GM11168 (cell line): ENCODE data around the gene S100A16.

Experiments
- in situ Hi-C: fragments of 300-500 bp; cut with MboI; formaldehyde crosslinking; loops from one replicate; pipeline ENCODE4 v1.12.0; 2022; ENCODE audit warnings: low sequenced_read_pairs; ENCODE audit not compliant: unreplicated experiment

The S100A16 gene

DNA sequence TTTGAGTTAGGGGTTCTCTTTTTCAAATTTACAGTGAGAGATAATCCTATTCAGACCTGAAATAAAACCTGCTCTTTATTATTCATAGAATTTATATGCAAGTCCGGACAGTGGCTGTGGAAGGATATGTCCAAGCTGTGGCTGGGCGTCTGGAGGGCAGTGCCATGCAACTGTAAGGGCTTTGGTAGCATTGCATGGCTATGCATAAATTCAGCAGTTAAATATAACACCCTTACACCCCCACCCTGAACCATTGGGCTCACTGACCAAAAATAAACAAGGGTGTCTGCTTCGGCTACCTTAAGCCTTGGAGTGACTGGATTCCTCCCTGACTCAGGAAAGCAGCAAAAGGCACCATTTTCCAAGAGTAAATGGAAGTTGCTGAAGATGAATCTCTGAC is 26.3 kb upstream of the S100A16 start:
- in situ Hi-C loops = no loop called here

DNA sequence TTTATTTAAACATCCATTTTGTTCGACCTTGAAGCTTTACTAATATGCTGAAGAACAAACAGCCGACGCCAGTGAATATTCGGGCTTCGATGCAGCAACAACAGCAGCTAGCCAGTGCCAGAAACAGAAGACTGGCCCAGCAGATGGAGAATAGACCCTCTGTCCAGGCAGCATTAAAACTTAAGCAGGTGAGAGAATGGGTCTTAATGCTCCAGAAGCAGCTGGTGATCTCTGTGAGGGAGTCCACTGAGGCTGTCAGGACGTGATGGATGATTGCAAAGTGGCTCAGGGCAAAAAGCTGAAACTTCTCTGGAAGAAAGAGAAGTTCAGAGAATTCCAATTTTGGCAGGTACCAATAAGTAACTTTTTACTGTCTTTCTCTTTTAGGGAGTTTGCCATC is 25.3 kb upstream of the S100A16 start:
- in situ Hi-C loops = no loop called here

DNA sequence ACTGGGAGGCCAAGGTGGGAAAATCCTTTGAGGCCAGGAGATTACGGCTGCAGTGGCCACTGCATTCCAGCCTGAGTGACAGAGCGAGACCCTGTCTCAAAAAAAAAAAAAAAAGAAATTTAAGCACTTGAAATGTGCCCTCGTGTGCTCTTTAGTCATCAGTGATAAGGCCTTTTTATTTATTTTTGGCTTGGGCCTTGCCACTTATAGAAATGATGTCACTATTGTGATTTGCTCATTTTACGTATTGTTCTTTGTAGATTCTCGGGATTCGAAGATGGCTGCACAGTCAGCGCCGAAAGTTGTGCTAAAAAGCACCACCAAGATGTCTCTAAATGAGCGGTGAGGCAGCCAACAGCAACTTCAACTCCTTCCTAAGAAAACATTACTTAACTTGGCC is 23.4 kb upstream of the S100A16 start:
- in situ Hi-C loops = no loop called here

DNA sequence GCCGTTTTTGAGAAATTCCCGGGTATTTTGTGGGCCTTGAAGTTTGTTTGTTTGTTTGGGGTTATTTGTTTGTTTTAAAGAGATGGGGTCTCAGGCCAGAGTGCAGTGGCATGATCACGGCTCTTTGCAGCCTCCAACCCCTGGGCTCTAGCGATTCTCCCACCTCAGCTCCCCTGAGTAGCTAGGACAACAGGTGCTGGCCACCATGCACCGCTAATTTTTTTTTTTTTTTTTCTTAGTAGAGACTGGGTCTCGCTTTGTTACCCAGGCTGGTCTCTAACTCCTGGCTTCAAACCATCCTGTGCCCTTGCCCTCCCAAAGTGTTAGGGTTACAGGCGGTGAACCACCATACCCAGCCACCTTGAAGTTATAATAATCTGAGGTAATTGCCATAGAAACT is 22.9 kb upstream of the S100A16 start:
- in situ Hi-C loops = no loop called here

DNA sequence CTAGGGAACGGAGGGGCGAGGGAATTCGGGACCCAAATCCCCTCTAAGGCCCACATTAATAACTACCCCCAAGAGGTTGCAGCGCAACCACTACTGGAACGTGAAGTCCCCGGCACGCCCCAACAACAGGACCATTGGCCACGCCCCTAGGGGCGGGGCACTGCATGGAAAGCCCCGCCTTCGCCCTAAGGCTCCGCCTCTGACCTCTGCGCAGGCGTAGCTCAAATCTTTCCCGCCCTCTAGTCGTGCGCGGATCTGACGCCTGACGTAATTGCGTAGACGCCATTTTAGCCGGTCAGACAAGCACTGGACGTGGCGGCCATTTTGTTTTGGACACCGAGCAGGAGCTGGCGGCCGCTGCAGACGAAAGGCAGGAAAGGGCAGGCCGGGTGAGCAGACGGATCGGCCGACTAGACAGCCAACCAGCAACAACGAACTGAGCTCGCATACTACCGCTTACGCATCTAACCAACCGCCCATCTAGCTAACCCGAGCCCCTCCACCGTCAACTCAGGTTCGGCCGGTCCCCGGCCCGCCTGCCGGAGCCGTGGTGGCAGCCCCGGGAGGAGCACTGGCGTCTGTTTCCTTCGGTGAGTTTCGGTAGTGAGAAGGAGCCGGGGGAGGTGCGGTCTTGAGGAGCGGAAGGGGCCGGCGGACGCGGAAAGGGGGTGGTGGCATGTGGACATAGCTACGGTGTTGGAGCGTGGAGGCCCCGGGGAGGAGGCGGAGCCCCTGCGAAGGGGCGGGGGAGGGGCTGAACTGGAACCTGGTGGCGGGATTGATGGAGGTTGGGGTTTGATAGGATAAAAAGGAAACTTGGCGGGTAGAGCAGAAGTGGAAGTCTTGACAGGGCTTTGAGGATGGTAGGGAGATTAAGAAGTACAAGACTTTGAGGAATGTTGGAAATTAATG is 21.1 kb upstream of the S100A16 start, which contains the start of gene CHTOP:
Gene CHTOP (plus strand): TSS at position 313 of the 912 bp plus-strand sequence. CDS start 2,523 bp downstream, outside the sequence.
- in situ Hi-C loops = no loop called here

DNA sequence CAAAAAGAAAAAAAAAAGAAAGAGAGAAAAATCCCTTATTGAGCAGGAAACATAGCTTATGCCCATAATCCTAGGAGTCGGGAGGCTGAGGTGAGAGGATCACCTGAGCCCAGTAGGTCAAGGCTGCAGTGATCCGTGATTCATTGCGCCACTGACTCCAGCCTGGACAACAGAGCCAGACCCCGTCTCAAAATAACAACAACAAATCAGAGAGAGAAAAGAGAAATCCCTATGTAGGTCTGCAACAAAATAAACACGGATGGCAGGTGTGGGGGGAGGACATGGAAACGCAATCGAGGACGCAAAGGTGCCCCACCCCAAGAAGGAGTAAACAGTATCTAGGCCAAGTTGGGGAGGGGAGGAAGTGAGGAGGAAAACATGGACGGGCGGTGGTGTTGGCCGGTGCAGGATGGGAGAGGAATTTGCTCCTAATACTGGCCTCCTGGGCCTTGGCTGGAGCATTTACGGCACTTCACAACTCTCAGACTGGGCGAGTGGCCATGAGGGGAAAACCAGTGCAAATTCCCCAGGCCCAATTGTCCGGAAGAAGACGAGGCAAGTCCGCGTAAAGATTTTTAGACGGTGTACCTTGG is 20.3 kb upstream of the S100A16 start:
- in situ Hi-C loops = no loop called here

DNA sequence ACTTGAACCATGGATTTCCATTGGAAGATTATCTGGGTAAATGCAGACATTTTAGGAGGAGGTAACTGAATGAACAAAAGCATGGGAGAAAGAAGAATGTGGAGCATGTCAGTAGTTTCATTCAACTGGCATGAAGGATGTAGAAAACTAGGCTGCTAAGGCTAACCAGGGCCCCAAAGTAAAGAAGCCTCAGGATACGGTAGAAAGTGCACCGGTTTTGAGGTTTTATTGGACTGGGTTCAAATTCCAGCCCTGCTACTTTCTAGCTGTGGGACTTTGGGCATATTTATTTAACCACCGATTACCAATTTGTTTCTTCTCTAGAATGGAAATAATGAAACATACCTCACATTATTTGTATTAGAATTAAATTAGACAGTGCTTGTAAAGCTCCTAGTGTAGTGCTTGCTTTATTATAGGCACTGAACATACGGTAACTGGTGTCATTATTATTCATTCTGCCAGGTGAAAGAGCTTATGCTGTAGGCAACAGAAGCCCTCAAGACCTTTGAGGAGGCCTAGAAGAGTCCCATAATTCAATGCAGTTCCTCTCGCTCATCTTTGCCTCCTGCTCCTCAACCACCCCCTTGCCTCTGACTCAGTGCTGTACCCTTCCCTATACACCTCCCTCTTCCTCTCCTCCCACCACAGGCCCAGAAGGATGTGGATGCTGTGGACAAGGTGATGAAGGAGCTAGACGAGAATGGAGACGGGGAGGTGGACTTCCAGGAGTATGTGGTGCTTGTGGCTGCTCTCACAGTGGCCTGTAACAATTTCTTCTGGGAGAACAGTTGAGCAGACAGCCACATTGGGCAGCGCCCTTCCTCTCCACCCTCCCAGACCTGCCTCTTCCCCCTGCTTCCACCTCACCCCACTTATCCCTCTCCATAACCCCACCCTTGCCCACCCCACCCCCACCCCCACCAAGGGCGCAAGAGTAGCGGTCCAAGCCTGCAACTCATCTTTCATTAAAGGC is 18.4 kb upstream of the S100A16 start:
- in situ Hi-C loops = no loop called here

DNA sequence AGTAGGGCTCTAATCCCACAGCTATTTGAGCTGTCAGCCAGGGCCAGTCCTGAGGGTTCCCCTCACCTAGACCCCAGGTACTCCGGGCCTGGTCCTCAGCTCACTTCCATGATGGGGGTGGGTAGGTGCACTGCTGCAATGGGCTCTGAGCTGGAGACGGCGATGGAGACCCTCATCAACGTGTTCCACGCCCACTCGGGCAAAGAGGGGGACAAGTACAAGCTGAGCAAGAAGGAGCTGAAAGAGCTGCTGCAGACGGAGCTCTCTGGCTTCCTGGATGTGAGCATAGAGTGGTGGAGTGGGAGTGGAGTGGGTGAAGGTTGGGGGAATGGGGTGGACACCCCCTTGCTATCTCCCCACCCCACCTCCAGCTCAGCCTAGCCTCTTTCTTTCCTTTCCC is 17.4 kb upstream of the S100A16 start:
- in situ Hi-C loops = no loop called here

DNA sequence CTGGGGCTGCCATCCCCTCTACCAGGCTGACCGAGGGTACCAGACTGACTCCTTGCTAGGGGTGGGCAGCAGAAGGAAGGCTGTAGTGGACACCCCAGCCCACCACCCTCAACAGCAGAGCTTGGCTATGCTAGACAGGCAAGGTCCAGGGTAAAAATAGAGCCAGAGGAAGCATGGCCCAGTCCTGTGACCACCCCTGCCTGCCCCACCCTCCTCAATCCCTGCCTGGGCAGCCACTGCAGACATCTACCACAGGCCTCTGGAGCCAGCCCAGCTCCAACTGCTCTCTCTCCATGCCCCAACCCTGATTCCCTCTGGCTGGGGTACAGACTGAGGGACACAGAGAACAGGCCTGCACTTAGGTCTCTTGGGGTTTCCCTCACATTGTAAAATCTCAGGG is 17.0 kb upstream of the S100A16 start:
- in situ Hi-C loops = no loop called here

DNA sequence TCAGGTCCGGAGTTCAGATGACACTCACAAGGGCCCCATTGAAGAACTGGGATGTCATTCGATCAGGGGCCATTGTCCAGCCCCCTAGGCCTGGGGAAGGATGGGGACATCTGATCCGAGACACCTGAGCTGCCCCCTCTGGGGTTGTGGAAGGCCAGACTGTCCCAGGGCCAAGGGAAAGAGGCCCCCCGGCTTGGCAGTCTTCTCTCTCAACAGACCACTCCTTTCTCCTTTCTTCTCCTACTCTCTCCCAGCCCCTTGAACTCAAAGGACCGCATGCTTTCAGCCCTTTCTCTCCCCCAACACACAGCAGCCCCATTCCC is 16.4 kb upstream of the S100A16 start:
- in situ Hi-C loops = no loop called here

DNA sequence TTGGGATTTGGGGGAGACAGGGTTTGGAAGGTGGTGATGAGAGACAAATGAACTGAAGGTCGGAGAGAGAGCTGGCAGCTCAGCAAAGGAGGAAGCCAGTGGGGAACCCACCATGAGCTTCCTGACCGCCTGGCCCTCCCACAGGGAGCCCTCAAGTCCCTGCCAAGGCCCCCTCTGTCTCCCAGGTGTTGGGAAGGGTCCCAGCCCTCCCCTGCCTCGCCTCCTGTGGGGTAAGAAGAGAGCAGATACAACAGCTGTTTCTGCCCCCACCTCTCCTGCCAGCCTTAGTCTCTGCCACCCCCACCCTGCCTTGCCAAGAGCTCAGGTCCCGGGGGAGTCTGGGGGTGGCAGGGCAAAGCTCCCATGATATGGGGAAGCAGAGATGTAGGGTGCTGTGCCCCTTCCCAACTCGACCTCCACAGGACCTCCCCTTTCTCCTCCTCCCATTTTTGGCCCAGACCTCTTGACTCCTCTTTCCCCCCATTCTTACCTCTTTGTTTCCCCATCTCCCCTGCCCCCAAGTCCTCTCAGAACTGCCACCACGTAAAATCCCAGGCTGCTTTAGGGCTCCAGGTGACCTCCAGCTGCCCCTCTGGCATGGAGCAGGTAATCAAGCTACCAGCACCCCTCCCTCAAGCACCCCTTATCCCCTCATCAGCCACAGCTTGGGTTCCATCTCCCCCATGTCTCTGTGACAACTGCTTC is 15.9 kb upstream of the S100A16 start:
- in situ Hi-C loops = no loop called here

DNA sequence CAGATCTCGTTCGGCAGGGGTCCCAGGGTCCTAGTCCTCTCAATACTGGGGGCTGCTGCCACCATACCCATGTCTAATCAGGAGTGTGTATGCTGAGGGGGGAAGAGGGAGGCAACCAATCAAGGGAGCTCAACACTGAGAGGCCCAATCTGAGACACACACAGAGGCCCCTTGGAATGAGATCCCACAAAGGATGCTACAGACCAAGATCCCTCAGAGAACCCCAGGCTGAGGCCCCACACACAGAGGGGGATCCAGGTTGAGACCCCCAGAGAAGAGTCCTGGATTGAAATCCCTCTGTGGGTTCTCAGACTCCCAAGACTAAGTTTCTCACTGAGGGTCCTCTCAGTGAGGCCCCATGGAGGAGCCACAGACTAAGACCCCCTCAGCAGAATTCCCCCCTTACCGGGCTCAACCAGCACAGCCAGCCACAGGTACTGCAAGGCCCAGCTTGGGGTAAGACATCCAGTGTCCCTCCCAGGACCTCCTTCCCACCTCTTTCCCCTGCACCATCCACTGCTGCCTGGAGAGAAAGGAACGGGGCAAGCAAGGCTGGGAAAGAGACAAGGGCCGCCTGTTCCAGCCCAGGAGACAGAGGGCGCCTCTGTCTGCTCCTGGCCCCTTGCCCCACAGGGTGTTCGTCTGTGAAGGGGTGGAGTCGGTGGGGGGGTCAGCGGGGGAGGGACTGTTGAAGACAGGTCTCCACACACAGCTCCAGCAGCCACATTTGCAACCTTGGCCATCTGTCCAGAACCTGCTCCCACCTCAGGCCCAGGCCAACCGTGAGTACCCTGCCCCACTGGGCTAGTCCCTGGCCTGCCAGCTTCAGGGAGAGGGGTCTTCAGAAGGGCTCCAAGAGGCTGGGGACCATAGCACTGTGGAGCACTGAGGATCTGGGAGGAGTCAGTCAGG is 15.0 kb upstream of the S100A16 start, which contains the start of gene S100A1:
Gene S100A1 (plus strand): TSS at position 720 of the 912 bp plus-strand sequence. CDS start 2,088 bp downstream, outside the sequence.
- in situ Hi-C loops = no loop called here

DNA sequence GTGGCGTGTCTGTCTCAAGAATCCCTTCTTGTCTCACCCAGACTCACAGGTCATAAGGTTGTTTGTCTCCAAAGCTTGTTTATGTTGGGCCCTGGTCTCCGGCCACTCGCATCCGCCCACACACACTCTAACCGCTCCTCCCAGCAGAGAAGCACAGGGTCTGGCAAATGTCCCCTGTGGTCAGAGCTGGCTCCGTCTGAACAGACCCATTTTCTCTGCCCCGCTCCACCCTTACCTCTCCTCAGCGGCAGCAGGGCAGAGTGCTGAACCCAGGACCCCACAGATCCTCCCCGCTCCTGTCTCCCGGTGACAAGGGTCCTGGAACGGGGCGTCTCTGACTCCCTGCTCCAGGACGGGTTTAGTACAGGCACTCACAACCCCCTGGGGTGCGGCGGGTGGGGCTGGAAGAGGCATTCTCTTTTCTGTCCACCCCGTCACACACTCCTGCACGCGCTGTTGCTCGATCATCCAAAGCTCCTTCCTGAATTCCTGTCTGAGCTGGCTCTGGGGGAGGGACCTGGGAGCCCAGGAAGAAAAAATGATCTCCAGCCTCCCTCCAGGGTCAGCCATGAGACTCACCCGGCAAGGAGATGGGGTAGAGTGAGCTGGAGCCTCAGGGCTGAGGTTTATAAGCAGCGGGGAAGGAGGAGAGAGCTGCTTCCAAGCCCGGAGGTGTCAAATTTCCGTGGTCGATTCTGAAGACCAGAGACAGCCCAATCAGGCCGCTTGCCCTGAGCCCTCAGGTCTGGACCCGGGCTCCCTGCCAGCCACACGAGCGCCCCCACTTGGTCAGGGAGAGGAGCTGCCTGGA is 14.2 kb upstream of the S100A16 start, which contains the start of gene S100A13:
Gene S100A13 (minus strand): TSS at position 602 of the 811 bp plus-strand sequence. CDS start 1,033 bp downstream, outside the sequence.
- in situ Hi-C loops = no loop called here

DNA sequence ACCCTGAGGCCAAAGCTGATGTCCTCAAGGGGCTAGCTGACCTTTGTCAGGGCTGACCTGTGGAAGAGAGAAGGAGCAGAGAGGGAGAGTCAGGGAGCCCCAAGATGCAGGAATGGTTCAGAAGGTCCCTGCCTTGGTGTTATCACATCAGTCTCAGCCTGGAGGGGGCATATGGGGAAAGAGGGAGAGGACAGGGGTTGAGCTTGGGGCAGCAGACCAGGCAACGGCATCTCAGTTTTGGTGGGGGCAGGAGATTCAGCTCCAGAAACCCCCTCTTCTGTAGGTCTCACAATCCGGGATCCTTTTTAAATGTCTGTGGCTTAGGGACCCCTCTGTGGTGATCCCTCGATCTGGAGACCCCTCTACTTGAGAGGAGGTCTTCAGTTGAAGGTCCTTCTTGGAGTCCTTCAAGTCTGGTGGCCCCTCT is 13.6 kb upstream of the S100A16 start:
- in situ Hi-C loops = no loop called here

DNA sequence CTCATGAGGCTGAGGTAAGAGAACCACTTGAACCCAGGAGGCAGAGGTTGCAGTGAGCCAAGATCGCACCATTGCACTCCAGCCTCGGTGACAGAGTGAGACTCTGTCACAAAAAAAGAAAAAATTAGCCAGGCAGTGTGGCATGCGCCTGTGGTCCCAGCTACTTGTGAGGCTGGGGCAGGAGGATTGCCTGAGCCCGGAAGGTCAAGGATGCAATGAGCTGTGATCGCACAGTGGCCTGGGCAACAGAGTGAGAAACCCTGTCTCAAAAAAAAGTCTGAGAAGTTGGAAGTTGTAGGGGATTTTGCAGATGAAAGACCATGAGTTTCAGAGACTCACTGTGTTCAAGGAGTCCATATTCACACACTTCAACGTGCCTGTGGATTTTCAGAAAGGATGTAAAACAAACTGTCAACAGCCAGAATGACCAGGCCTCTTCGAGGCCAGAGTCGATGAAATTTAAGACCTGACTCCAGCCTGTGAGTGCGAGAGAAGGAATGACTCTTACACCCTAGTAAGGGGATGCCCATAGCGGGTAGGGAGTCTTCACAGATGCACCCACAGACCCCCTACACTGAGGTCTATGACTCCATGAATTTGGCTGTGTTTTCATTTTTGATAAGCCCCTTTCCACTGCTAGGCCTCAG is 12.2 kb upstream of the S100A16 start:
- in situ Hi-C loops = loop anchor here (5.0 kb wide), 1 partner anchor 108 kb away; no protein-coding TSS in a partner anchor

DNA sequence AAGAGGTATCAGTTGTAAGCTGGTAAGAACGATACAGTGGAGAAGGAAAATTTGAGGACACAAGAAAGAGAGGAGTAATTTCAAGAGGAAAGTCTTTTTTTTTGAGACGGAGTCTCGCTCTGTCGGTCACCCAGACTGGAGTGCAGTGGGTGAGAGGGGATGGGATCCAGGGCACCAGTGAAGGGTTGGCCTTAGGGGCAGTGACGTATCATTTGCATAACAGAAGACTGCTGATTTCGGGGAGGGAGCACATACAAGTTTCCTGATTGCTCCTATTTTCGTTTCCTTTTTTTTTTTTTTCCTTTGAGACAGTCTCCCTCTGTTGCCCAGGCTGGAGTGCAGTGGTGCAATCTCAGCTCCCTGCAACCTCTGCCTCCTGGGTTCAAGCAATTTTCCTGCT is 10.2 kb upstream of the S100A16 start:
- in situ Hi-C loops = loop anchor here (5.0 kb wide), 1 partner anchor 106 kb away; no protein-coding TSS in a partner anchor

DNA sequence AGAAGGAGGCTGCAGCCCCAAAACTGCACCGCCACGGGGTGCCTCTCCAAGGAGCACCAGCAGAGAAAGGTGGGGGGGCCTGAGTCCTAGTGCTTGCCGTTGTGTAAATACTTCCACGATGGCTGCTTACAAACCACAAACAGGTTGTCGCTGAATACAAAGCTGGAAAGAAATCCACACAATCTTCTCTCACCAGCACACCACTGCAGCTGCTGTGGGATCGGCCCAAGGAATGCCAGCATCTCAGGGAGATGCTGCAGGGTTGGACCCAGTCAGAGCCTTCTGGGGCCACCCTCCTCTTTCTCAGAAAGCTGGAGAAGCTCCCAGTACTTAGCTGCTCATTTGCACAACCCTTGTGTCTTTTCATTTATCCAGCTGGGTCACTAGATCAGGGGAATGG is 6.2 kb upstream of the S100A16 start:
- in situ Hi-C loops = no loop called here
